ENCODE measurements around the gene C11orf87. TPM values are rescaled to one million over a fixed set of nuclear protein-coding genes. Genes with fewer than 3 reads are reported as not detected.

The C11orf87 gene
- polyA plus RNA-seq, 3 donors: not detected

- no peak overlapping the region for H3K27ac ChIP-seq (ENCODE audit: low read depth in 1 of 2, low read length in 2 of 2)
- no peak overlapping the region for H3K4me2 ChIP-seq (replicated peaks; ENCODE audit: extremely low read depth, low read length, poor library complexity, severe bottlenecking)
- no peak overlapping the region for H3K9ac ChIP-seq (ENCODE audit: insufficient read depth, low read length, poor library complexity, severe bottlenecking)
- H3K27me3 ChIP-seq (ENCODE audit: control insufficient read depth in 2 of 2, insufficient read depth in 2 of 2, low read length in 2 of 2): no peaks in the 10 kb centered on the region
- TF ChIP-seq CTCF (IDR thresholded peaks at IDR 0.05): no peak
- H4K20me1 ChIP-seq (ENCODE audit: insufficient read depth, low read length): no peaks in the 10 kb centered on the region
- no peak overlapping the region for H3K4me3 ChIP-seq (replicated peaks in 1 of 3; ENCODE audit: low read depth in 2 of 3, low read length in 3 of 3)
- peaks cover 0 to 5% (median 4%) of the 10 kb centered on the region in 3 donors for H3K27me3 Mint-ChIP-seq (ENCODE audit: low read depth in 3 of 3)
- no peak overlapping the region for H2AFZ ChIP-seq (ENCODE audit: insufficient read depth, low read depth, low read length, poor library complexity, severe bottlenecking)
- H3K36me3 Mint-ChIP-seq: no peaks in the 10 kb centered on the region
- peaks cover 1 to 14% (median 6%) of the 10 kb centered on the region in 7 donors for H3K9me3 Mint-ChIP-seq
- DNase-seq: no peak
- H3K4me1 Mint-ChIP-seq: no peaks in the 10 kb centered on the region
- WGBS (ENCODE audit: insufficient coverage): no CpG with 5 or more reads among the region's 4 CpGs
- intact Hi-C loops (cut with micrococcal nuclease): no loop called here
- no peaks in the 10 kb centered on the region for H3K4me1 ChIP-seq (ENCODE audit: control insufficient read depth in 1 of 2, insufficient read depth in 2 of 2, low read length in 2 of 2)
- H3K36me3 ChIP-seq (replicated peaks in 1 of 2; ENCODE audit: control insufficient read depth in 1 of 2, insufficient read depth in 2 of 2, low read length in 2 of 2): no peaks in the 10 kb centered on the region
- H3K9me3 ChIP-seq (replicated peaks in 1 of 2; ENCODE audit: control insufficient read depth in 1 of 2, insufficient read depth in 1 of 2, low read length in 2 of 2): no peaks in the 10 kb centered on the region
- H3K79me2 ChIP-seq (ENCODE audit: insufficient read depth, low read length): no peaks in the 10 kb centered on the region
- H3K4me3 Mint-ChIP-seq: no peak overlapping the region
- no peak overlapping the region for H3K27ac Mint-ChIP-seq
Measured at GRCh38 chr11:109374441-109374840, 47.5 kb upstream of the C11orf87 start.

- no peak overlapping the region for H3K4me2 ChIP-seq (replicated peaks; ENCODE audit: extremely low read depth, low read length, poor library complexity, severe bottlenecking)
- H3K9ac ChIP-seq (ENCODE audit: insufficient read depth, low read length, poor library complexity, severe bottlenecking): no peak overlapping the region
- Mint-ChIP-seq H3K9me3 (peaks cover 0 to 5% (median 3%) of the 10 kb centered on the region in 7 donors), H3K4me3 (no peak overlapping the region), H3K27ac (no peak overlapping the region), H3K36me3 (no peaks in the 10 kb centered on the region), H3K27me3 (ENCODE audit: low read depth in 3 of 3) (peaks cover 0 to 5% (median 4%) of the 10 kb centered on the region in 3 donors), H3K4me1 (no peaks in the 10 kb centered on the region)
- no peaks in the 10 kb centered on the region for H4K20me1 ChIP-seq (ENCODE audit: insufficient read depth, low read length)
- H2AFZ ChIP-seq (ENCODE audit: insufficient read depth, low read depth, low read length, poor library complexity, severe bottlenecking): no peak overlapping the region
- no peak overlapping the region for H3K4me3 ChIP-seq (replicated peaks in 1 of 3; ENCODE audit: low read depth in 2 of 3, low read length in 3 of 3)
- H3K79me2 ChIP-seq (ENCODE audit: insufficient read depth, low read length): no peaks in the 10 kb centered on the region
- no peaks in the 10 kb centered on the region for H3K9me3 ChIP-seq (replicated peaks in 1 of 2; ENCODE audit: control insufficient read depth in 1 of 2, insufficient read depth in 1 of 2, low read length in 2 of 2)
- no peaks in the 10 kb centered on the region for H3K4me1 ChIP-seq (ENCODE audit: control insufficient read depth in 1 of 2, insufficient read depth in 2 of 2, low read length in 2 of 2)
- H3K36me3 ChIP-seq (replicated peaks in 1 of 2; ENCODE audit: control insufficient read depth in 1 of 2, insufficient read depth in 2 of 2, low read length in 2 of 2): no peaks in the 10 kb centered on the region
- no peak overlapping the region for H3K27ac ChIP-seq (ENCODE audit: low read depth in 1 of 2, low read length in 2 of 2)
- DNase-seq: no peak
- TF ChIP-seq CTCF (IDR thresholded peaks at IDR 0.05): no peak
- WGBS (ENCODE audit: insufficient coverage): 100% methylated on average over 2 of the region's 4 CpGs
- intact Hi-C loops (cut with micrococcal nuclease): no loop called here
- no peaks in the 10 kb centered on the region for H3K27me3 ChIP-seq (ENCODE audit: control insufficient read depth in 2 of 2, insufficient read depth in 2 of 2, low read length in 2 of 2)
Measured at GRCh38 chr11:109377039-109377742, 44.8 kb upstream of the C11orf87 start.

All from CD14-positive monocyte (primary cell).